Measurements from ENCODE around the gene APOL3. TPM values are rescaled to one million over a fixed set of nuclear protein-coding genes. Genes with fewer than 3 reads are reported as not detected.
"Not testable (repeated sequence)": the region's sequence is repeated elsewhere in the genome, so short reads cannot be mapped to it uniquely, and the experiment has no call there.

APOL3 gene
- total RNA-seq, 1 donor from 2014 or later, result not detected

GRCh38 chr22:36206255-36206654 is 45.7 kb upstream of the APOL3 start:
- Mint-ChIP-seq H3K27me3 (ENCODE audit: low read depth) (peaks cover 2% of the 10 kb centered on the region), H3K36me3 (ENCODE audit: low read depth) (peaks cover 2% of the 10 kb centered on the region), H3K27ac (ENCODE audit: unreplicated experiment) (no peak overlapping the region), H3K4me1 (peaks cover 4% of the 10 kb centered on the region), H3K4me3 (no peak overlapping the region), H3K9me3 (no peaks in the 10 kb centered on the region)
- TF ChIP-seq, protein P1, sequence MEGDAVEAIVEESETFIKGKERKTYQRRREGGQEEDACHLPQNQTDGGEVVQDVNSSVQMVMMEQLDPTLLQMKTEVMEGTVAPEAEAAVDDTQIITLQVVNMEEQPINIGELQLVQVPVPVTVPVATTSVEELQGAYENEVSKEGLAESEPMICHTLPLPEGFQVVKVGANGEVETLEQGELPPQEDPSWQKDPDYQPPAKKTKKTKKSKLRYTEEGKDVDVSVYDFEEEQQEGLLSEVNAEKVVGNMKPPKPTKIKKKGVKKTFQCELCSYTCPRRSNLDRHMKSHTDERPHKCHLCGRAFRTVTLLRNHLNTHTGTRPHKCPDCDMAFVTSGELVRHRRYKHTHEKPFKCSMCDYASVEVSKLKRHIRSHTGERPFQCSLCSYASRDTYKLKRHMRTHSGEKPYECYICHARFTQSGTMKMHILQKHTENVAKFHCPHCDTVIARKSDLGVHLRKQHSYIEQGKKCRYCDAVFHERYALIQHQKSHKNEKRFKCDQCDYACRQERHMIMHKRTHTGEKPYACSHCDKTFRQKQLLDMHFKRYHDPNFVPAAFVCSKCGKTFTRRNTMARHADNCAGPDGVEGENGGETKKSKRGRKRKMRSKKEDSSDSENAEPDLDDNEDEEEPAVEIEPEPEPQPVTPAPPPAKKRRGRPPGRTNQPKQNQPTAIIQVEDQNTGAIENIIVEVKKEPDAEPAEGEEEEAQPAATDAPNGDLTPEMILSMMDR (conservative IDR thresholded peaks at IDR 0.05), result no peak
- DNase-seq (ENCODE audit: low read depth, low spot score), result no peak

DNA sequence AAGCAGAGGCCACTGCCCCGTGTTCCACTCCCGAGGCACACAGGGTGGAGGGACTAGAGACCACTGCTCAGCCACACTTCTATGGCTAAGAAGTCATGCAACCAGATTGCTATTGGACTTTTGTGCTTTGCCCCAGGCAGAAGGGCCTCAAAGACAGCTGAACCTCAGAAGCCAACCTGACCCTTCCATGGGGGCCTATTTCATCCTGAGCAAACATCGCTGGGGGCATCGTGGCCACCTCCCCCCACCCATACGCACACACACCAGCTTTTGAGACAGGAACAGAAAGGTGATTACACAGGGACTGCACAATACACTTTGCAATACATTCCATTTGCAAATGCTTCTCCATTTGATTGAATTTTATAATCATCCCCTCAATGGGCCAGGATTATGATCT is 45.0 kb upstream of the APOL3 start:
- H3K9me3 Mint-ChIP-seq, H3K4me1 Mint-ChIP-seq, H3K4me3 Mint-ChIP-seq: not testable (repeated sequence)

DNA sequence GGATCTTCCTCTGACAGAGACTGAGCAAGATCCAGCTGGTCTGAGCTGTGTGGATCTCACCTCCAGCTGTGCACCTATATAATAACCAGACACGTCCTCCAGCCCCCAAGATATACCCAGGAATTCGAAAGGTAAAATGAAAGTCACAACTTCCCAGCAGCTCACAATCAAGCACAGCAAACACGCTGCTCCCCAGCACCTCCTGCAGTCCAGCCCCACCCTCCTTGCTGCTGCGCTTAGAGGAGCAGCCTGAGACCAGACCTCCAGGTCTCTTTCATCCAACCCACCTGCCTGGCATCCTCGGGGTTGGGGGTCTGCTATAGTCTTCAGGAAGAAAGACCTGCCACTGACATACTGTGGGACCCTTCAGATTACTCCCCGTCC is 44.1 kb upstream of the APOL3 start:
- Mint-ChIP-seq H3K27ac (ENCODE audit: unreplicated experiment) (peak overlapping the region; percentile 47), H3K27me3 (ENCODE audit: low read depth) (no peaks in the 10 kb centered on the region), H3K4me3 (no peak overlapping the region), H3K4me1 (peaks cover 8% of the 10 kb centered on the region), H3K36me3 (ENCODE audit: low read depth) (peaks cover 2% of the 10 kb centered on the region), H3K9me3 (no peaks in the 10 kb centered on the region)
- TF ChIP-seq, protein P1 (conservative IDR thresholded peaks at IDR 0.05), result no peak
- DNase-seq (ENCODE audit: low read depth, low spot score), result no peak

More for the DNA sequence above, 45.0 kb upstream of the APOL3 start:
- H3K36me3 Mint-ChIP-seq (ENCODE audit: low read depth); H3K27ac Mint-ChIP-seq (ENCODE audit: unreplicated experiment); DNase-seq (ENCODE audit: low read depth, low spot score); H3K27me3 Mint-ChIP-seq (ENCODE audit: low read depth): not testable (repeated sequence)

- TF ChIP-seq, protein P1 (conservative IDR thresholded peaks at IDR 0.05), result no peak
- no peak for DNase-seq (ENCODE audit: low read depth, low spot score)
- no peak overlapping the region for H3K27ac Mint-ChIP-seq (ENCODE audit: unreplicated experiment)
- H3K4me1 Mint-ChIP-seq, result peaks cover 11% of the 10 kb centered on the region
- peaks cover 1% of the 10 kb centered on the region for H3K36me3 Mint-ChIP-seq (ENCODE audit: low read depth)
- no peaks in the 10 kb centered on the region for H3K9me3 Mint-ChIP-seq
- no peak overlapping the region for H3K4me3 Mint-ChIP-seq
- H3K27me3 Mint-ChIP-seq (ENCODE audit: low read depth), result no peaks in the 10 kb centered on the region
These were observed 43.6 kb upstream of the APOL3 start for GRCh38 chr22:36204001-36204631.

DNA sequence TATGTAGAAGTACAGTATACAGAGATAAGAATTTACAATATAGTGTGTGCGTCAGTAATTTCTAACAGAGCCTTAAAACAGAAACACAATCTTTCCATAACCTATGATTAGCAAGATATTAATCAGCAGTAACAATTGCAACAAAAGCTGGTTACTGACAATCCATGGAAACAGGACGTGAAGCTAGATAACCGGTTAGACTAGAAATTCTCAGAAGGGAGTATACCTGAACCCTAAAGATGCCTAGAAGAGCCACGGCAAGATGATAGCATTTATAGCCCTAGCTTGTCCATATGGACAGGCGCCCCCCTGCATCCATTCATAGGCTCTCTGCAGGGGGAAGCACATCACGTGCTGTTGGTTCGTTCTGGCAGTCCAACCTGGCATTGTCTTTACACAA is 42.9 kb upstream of the APOL3 start:
- H3K9me3 Mint-ChIP-seq; DNase-seq (ENCODE audit: low read depth, low spot score); H3K27ac Mint-ChIP-seq (ENCODE audit: unreplicated experiment); H3K27me3 Mint-ChIP-seq (ENCODE audit: low read depth); H3K4me3 Mint-ChIP-seq; H3K36me3 Mint-ChIP-seq (ENCODE audit: low read depth): not testable (repeated sequence)
- peaks cover 13% of the 10 kb centered on the region for H3K4me1 Mint-ChIP-seq

DNA sequence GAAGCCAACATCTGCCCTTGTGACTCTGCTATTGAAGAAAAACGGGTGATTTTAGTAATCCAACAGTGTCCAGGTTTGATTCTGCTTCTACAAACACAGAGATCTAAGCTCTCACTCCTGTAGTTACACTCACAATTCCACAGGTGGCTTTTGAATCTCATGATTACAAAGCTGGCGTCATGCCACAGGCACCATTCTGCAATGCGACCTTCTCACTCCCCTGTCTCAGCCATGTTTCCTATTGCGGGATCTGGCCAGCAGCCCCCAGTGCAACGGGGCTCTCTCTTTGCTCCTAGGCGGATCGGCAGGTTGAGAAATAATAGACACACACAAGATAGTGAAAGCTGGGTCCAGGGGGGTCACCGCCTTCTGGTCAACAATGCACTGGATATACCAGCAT is 42.4 kb upstream of the APOL3 start:
- not testable (repeated sequence) for H3K27ac Mint-ChIP-seq (ENCODE audit: unreplicated experiment); H3K9me3 Mint-ChIP-seq; H3K36me3 Mint-ChIP-seq (ENCODE audit: low read depth); H3K27me3 Mint-ChIP-seq (ENCODE audit: low read depth); DNase-seq (ENCODE audit: low read depth, low spot score); H3K4me3 Mint-ChIP-seq
- peaks cover 18% of the 10 kb centered on the region for H3K4me1 Mint-ChIP-seq

DNA sequence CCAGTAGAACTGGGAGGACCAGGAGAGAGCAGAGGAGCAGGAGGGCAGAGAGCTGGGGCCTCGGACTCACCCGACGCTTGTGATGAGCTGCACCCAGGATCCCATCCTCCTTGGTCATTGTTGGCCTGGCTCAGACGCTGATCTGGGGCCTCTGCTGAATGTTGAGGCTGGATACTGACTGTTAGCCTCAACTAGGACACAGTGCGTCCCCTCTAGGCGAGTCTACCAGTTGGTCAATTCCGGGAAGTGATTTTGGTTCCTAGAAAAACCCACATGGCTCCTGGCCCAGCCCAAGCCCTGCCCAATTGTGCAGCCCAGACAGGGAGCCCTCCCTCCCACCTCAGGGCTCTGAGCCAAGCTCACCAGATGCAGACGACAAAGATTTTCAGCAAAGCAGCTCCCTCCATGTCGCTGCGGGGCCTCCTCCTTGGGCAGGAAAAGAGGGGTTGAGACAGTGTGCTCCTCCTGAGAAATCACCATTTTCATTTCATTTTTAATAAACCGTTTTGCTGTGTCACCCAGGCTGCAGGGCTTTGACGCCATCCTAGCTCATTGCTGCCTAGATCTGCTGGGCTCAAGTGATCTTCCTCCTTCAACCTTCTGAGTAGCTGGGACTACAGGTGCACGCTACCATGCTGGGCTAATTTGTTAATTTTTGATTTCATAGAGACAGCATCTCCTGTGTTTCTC is 41.2 kb upstream of the APOL3 start, which contains the start of gene APOL4:
Gene APOL4, minus strand, starts transcription at position 180 of the 690 bp plus-strand sequence. Its CDS starts 75 bp downstream, at position 105.
- Mint-ChIP-seq H3K9me3 (no peaks in the 10 kb centered on the region), H3K27me3 (ENCODE audit: low read depth) (no peaks in the 10 kb centered on the region), H3K4me1 (peaks cover 29% of the 10 kb centered on the region), H3K4me3 (no peak within 1 kb of the TSS), H3K27ac (ENCODE audit: unreplicated experiment) (peak within 1 kb of the TSS; percentile 8), H3K36me3 (ENCODE audit: low read depth) (no peaks in the 10 kb centered on the region)
- TF ChIP-seq, protein P1 (conservative IDR thresholded peaks at IDR 0.05), result no peak
- no peak for DNase-seq (ENCODE audit: low read depth, low spot score)

- not testable (repeated sequence) for H3K27ac Mint-ChIP-seq (ENCODE audit: unreplicated experiment); H3K4me3 Mint-ChIP-seq; DNase-seq (ENCODE audit: low read depth, low spot score); H3K9me3 Mint-ChIP-seq; H3K36me3 Mint-ChIP-seq (ENCODE audit: low read depth); H3K27me3 Mint-ChIP-seq (ENCODE audit: low read depth)
- peaks cover 37% of the 10 kb centered on the region for H3K4me1 Mint-ChIP-seq
These were observed 40.5 kb upstream of the APOL3 start for GRCh38 chr22:36201025-36201424.

Measured in neural crest cell (in vitro differentiated cells).